SKM-1 (cell line): Measurements from ENCODE around the gene TNFSF15.

Experiments
- DNase-seq: peaks from one replicate; lab custom pipeline; 2025; ENCODE audit not compliant: unreplicated experiment; lab: John Stamatoyannopoulos, UW

Gene TNFSF15

DNA sequence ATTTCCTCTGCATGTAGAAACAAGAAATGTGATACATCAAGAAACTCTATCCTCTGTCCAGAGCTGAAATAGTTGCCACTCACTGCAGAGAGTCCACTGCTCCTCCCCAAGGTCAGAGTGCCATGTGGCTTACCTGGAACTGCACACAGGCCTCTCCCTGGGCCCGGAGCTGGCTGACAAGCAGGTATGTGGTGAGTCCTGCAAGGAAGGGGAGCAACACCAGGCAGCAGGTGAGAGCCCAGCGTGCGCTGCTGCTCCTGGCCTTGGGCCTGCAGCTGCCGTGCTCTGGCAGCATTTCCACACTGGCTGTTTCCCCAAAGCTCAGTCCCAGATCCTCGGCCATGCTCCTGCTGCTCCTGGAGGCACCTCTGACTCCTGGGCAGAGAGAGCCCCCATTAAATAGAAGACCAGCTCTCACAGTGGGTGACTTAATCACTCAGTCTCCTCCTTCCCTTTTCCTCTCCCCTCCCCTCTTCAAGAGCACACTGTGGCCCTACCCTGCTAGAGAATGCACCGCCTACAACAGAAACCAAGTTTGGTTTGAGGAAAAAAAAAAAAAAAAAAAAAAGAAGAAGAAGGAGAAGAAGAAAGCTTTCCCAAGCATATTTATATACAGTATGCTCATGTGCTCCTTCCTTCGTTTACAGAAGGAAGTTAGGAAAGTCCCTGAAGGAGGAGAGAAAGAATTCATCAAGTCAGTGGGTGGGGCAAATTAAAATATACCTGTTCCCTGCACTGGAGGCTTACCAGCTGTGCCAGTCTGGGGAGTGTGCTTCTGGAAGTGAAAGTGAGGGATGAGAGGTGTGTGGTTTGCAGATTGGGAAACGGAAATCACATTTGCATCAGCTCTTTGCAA is at the start of gene TNFSF15:
TSS of gene TNFSF15 (minus strand) at position 370 of the 856 bp plus-strand sequence. CDS start at position 343, 27 bp downstream.
- DNase-seq = no peak

DNA sequence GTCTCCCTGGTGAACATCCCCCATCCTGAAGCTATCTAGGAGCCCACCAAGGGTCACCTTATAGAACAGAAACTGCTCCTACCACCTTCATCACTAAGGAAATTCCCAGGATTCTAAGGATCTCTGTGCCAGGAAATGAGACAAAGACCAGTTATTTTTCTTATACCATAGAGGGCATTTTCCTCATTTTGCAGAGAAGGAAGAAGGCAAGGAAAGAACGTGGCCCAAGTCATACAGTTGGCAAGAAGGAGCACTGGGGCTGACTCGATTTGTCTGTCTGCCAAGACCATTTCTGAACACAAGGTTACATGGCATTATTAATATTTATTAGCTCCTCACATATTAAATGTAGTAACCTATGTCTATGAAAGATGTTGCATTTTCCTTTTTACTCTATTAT is 49.6 kb upstream of the TNFSF15 start:
- DNase-seq = no peak

DNA sequence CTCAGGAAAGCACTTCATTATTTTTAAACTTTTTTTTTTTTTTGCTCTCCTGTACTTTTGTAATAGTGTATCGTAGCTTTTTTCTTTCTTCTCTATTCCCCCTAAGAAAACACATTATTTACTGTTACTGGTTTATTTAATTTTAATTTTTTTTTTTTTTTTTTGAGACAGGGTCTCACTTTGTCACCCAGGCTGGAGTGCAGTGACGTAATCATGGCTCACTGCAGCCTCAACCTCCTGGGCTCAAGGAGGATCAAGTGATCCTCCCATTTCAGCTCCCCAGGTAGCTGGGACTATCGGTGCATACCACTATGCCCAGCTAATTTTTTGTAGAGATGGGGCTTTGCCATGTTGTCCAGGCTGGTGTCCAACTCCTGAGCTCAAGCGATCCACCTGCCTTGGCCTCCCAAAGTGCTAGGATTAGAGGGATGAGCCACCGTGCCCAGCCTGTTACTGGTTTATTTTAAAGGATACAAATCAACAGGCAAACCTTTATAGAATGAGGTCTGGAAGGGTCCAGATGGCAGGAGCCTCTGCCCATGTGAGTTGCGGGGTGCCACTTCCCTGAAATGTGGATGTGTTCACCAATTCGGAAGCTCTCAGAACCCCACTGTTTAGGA is 49.0 kb upstream of the TNFSF15 start:
- no peak for DNase-seq

DNA sequence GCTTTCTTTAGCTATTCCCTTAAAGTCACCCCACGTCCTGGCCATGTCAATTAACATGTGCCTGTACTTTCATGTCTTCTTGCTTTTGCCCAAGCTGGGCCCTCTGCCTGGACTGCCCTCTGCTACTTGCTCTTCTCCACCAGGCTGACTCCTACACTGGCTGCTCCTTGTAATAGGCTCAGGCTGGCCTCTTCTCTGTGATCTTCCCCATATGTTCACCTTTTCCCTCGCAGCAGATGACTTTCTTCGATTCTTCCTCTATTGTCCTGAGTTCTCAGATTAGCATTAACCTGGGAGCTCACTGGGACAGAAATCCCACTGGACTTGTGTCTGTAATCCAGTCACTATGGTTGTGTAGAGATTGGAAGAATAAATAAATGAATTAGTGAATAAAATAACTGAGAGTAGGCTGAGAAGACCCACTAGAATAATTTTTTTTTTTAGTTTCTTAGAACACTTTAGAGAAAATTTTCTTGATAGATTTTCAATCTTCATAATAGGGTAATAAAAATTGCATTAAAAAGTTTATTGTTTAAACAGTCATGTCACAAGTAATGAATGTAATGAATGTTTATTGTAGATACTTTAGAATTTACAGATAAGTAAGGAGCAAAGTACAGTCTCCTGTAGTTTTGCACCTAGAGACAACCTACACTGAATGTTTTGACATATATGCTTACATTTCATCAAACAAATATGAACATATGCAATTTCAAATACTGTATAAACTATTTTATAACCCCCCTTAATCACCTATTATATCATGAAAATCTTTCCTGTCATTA is 47.4 kb upstream of the TNFSF15 start:
- DNase-seq = no peak

DNA sequence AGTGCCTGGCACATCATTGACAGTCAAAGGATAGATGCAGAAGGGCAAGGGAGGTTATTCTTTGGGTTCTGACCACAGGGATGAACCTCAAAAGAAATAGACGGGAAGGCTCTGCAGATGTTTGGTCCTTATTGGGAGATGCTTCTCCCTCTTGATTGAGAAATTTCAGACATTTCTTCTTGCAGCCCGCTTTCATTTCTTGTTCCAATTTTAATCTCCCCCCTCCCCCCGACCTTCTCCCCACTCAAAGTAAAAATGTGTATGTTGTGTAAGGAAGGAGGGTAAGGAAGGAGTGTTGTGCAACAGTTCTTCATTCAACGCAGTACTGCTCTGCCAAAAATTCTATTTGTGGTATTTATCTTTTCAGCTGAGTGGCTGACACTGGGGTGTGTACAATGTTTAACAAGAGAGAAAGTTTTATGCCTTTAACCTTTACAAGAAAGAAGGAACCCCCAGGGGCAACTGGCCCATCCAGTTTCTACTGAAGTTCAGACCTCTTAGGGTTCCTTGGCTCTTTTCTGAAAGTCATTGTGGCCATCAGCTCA is 46.3 kb upstream of the TNFSF15 start:
- DNase-seq = peak; percentile 23

DNA sequence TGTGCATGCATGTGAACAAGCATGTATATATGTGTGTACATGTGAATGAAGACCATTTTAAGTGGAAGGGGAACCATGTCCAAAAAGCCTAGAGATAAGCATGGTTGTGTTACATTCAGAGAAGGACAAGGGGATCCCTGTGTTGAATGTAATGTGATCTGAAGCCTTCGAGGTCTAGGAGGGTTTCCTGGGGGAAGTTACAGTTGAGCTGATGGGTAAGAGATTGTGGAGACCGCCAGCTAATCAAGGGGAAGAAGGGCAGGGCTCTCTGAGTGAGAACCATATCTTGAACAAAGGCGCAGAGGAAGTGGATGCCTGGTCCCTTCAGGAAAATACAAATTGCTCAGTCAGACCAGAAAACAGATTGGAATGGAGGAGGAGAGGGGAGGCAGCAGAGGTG is 45.5 kb upstream of the TNFSF15 start:
- DNase-seq = no peak

DNA sequence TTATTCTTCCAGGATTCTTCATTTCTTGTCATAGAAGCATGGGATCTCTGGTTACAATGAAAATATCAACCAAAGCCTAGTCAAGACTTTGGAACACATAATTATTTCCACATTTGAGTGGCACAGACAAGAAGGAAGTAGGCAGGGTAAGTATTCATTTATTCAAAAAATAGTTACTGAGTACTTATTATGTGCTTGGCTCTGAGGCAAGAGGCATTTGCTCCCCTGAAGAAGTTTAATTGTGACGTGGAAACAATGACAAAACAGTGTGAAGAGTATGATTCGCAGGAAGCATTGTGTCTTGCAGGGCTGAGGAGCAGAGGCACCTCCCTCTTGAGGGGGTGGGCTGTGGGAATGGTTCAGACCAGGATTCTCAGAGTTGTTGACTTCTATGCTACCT is 45.0 kb upstream of the TNFSF15 start:
- no peak for DNase-seq

DNA sequence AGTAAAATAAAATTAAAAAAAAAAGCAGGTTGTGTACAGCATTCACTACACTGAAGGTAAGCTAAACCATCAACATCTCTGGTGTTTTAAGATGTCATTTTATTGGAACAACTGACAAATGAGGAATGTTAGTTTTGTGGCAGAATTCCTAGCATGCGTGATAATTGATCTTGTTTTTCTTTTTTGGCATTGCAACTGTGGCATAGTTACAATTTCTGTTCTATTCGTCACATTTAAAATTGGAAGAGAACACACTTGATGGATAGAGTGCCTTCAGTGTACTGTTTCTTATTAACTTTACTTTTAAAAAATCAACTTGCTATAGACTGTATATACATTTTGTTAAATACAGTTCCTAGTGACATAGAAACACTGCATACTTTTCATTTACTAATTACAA is 43.6 kb upstream of the TNFSF15 start:
- no peak for DNase-seq

DNA sequence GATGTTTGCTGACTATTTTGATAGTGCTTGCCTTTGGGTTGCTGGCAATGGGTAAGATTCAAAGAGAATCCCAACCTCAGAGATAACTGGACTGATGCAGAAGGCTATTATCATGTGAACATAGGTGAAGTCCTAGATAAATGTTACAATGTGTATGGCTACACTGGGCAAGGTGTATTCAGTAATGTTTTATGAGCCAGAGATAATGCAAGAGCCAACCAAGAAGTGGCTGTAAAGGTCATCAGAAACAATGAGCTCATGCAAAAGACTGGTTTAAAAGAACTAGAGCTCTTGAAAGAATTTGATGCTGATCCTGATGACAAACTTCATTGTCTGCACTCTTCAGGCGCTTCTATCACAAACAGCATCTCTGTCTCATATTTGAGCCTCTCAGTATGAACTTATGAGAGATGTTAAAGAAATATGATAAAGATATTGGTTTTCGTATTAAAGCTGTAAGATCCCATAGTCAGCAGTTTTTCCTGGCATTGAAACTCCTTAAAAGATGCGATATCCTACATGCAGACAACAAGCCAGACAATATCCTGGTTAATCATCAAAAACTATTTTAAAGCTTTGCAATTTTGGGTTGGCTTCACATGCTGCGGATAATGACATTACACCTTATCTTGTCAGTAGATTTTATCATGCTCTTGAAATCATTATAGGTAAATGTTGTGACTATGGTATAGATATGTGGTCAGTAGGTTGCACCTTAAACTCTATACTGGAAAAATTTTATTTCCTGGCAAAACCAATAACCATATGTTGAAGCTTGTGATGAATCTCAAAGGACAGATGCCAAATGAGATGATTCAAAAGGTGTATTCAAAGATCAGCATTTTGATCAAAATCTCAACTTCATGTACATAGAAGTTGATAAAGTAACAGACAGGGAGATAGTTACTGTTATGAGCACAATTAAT is 41.9 kb upstream of the TNFSF15 start:
- DNase-seq = no peak

DNA sequence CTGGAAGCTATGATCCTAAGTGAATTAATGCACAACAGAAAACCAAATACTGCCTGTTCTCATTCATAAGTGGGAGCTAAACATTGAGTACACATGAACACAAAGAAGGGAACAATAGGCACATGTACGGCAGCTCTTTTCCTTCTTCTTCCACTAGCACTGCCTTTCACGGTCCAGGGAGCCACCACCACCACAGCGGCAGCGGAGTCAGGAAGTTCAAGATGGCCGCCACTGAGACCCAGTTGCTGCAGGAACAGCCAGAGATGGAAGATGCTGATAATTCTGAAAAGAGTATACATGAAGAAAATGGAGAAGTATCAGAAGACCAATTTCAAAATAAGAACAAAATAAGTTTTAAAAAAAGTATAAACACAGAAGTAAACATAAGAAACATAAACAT is 39.5 kb upstream of the TNFSF15 start:
- DNase-seq = no peak

DNA sequence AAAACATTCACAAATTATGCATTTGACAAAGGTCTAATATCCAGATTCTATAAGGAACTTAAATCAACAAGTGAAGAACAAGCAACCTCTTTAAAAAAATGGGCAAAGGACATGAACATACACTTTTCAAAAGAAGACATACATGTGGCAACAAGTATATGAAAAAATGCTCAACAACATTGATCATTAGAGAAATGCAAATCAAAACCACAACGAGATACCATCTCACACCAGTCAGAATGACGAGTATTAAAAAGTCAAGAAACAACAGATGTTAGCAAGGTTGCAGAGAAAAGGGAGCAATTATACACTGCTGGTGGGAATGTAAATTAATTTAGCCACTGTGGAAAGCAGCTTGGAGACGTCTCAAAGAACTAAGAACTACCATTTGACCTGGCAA is 38.9 kb upstream of the TNFSF15 start:
- DNase-seq = no peak

DNA sequence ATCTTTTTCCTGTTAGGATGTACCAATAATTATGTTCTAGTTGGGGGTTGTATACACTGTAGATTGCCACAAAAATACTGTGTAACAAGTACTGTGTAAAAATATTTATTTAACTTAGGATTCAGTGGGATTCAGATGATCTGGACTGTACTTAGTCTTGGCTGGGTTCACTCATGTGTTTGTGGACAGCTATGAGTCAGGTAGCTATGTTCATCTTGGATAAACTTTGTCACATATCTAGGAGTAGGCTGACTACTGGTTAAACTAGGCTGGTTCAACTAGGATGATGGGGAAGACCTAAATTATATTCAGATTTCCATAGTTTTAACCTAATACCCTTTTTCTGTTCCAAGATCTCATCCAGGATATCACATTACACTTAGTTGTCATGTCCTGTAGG is 32.1 kb upstream of the TNFSF15 start:
- DNase-seq = no peak

DNA sequence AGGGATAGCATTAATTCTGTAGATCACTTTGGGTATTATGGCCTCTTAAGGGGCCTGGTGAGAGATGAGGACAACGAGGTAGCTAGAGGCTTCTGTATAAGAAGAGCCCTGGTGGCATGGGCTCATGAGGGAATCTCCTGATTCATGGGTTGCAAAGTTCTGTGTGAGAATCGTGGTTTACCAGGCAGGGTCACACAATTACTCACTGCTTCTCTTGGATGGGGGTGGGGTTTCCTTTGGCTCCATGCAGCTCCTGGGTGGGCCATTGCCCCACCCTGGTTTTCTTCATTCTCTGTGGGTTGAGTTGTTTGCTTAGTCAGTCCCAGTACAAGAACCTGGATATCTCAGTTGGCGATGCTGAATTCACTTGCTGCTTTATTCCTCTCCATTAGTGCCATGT is 30.9 kb upstream of the TNFSF15 start:
- no peak for DNase-seq

DNA sequence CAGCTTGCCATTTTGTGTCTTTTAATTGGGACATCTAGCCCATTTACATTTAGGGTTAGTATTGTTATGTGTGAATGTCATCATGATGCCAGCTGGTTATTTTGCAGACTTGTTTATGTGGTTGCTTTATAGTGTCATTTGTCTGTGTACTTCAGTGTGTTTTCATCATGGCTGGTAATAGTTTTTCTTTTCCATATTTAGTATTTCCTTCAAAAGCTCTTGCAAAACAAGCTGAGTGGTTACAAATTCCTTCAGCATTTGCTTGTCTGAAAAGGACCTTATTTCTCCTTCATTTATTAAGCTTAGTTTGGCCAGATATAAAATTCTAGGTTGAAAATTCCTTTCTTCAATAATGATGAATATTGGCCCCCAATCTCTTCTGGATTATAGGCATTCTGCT is 28.5 kb upstream of the TNFSF15 start:
- DNase-seq = no peak

DNA sequence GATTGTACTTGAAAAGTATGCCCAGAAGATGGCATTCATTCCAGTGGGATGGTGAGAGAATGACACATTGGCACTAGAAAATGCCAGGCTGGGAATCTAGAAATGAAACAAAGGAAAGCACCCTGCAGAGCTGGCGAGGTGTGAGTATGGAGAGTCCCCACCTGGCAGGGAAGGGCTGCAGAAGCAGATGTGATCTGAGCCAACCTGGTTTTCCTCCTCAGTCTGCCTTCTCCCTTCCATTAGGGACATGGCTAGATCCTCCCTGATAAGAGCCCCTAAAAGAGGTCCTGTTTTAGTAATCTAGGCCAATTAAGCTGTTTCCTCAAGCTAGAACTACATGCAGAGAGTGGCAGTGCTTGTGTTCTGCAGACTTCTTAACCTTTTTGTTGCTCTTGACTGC is 24.7 kb upstream of the TNFSF15 start:
- no peak for DNase-seq

DNA sequence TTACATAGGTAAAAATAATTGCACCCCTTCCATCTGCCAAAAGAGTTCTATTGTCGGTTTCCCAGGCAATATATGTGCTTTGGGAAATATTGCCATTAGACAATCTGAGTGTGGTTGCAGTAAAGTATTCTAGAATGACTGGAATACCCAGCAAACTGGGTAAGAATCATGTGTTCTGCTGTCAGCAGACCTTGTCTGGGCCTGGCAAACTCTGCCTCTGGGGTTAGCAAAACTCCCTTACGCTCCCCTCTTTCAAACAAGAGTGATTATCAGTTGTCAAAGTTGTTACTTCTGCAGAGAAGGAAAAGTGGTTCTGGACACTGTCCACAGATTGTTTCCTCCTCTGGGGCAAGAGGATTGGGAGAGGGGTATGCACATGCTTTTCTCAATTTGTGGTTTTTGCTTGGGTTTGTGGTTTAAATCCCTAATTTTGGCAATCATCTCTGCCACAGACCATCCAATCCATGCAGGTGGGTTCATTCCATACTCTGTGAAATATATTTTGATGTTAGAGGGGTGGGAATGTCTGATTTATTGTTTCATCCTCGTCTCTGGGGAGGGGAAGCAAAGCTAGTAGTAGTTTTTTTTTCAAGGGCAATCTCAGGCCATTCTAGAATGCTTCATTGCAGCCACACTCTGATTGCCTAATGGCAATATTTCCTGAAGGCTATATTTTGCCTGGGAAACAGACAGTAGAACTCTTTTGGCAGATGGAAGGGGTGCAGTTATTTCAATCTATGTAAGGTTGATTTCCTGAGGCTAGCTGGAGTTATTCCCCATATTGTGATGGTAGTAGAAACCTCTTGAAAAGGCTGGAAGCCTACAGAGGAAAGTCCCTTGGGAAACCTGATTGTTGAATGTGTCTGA is 24.0 kb upstream of the TNFSF15 start:
- DNase-seq = no peak

DNA sequence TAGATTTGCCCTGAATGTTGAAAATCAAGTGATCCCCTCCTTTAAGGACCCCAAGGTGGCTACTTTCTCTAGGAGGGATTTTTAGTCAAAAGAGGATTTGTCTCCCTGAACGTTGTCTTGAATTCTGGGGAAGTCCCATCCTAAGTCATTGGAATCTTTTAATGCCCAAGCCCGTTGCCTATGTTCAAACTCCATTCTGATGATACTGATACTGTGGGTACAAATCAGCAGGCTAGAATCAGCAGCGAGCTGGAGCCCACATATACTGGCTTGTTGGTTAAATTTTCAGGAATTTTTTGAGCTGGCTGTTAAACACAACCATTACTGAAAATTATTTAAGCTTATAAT is 22.4 kb upstream of the TNFSF15 start:
- no peak for DNase-seq

DNA sequence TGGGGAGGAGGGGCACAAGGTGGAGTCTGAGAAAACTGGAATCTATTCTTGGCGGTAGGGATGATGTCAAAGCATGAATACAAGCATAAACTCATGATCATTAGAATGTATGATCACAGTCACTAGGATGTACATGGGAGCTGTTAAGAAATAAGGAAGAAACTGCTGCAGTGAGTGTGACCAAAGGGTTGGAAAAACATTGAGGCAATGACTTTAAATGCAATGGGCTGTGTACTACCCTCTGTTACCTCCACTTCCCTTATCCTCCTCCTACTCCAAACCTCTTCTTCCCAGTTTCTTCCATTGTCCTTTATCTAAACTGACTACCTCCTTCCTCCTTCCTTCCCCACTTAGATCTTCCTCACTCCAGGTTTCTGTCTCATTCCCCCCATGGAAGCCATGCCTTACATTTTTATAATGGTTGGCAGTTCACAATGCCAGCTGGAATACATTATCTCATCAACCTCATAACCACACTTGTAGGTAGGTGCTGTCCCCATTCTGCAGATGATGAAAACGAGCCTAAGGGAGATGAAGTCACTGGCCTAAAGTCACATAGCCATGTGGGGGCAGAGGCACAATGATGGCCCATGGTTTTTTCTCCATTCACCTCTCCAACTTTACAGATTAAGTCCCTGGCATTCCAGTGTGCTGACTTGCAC is 21.9 kb upstream of the TNFSF15 start:
- no peak for DNase-seq

DNA sequence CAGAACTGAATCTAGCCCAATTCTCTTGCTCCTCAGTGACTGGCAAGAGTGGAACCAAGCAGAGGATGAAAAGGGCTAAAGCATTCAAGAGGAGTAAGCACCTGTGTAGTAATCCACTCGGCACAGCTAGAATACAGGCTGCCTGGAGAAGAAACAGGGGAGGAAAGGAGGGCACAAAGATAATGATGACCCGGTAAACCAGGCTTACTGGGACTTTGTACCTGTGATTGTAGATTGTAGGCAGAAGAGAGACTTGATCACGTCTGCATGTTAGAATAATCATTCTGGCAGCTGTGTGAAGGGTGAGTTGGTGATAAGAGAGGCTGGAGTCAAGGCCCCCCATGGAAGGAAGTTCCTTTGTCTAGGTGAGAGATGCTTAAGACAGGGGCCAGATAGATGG is 20.6 kb upstream of the TNFSF15 start:
- no peak for DNase-seq
